HG03280 (cell line): ENCODE data around the gene APBB2.
A peak's percentile ranks its signal among the peaks of the same experiment; 100 is the strongest.

Experiments used
- ATAC-seq: cut with Tn5 transposase; IDR thresholded peaks from one replicate; pipeline ENCODE4 v1.9.1; 2021; ENCODE audit warnings: mild to moderate bottlenecking, moderate library complexity; ENCODE audit not compliant: unreplicated experiment

The APBB2 gene

DNA sequence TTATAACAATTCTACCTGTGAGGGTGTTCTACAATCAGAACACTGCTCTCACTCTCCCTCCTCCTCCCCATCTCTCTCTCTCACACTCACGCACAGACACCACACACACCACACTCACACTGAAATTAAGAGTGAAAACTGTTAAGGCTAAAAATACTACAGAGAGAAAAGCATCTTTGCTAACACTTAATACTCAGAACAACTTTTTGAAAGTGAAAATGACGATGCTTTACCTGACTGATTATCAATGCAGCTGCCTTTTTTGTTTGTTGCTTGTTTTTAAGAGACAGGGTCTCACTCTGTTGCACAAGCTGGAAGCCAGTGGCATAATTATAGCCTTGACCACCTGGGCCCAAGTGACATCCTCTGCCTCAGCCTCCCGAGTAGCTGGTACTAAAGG lies 222.4 kb downstream of the APBB2 start:
- peak; percentile 62 for ATAC-seq

DNA sequence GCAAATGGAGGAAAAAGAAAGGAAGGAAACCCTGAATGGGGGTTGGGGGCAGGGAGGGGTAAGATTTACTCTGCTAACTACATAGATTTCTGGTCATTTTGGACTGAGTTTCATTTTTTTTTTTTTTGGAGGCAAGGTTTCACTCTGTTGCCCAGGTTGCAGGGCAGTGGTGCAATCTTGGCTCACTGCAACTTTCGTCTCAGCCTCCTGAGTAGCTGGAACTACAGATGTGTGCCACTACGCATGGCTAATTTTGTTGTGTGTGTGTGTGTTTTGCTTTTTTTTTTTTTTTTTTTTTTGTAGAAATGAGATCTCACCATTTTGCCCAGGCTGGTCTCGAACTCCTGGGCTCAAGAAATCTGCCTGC lies 223.5 kb downstream of the APBB2 start:
- ATAC-seq: no peak

DNA sequence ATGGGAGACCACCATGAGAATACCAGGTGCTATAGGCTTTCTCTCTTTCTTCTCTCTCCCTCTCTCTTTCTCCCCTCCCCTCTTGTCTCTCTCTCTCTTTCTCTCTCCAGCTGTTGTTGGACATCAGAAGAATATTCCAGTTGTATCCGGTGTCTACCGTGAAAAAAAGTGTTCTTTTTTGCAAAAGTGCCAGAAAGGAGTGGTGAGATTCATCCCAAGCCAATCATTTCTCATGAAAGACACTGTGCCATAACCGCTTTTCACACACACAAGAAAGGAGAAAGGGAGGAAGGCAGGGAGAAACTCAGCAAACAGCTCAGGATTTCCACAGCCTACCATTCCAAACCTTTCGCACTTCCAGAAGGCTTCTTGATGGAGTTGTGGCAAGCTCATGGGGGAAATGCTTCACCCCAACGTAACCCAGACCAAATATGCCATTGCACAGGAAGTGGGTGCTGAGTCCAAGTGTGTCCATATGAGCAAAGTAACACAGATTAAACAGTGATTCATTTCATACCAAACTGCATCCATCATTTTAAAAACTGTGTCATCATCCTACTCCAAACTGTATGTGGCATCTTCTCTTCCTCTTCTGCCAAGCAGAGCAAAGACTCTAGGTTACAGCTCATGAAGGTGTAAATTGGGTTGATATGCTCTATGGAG lies 224.0 kb downstream of the APBB2 start:
- ATAC-seq: no peak

DNA sequence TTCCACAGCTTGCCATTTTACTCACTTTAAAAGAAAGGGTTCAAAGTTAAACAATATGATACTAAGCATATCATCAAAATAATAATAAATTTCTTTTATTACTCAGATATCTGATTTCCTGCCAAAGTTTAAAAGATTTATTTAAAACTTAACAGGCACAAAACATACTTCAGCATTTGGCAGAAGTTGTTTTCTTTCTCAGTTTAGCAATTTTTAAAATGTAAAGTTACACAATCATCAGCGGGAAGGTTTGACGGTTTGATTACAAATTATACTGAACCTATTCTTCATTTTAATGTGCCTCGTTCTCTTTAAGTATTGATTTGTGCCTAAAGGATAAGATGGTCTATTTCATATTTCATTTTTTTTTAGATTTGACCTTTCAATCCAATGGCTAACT lies 227.2 kb downstream of the APBB2 start:
- no peak for ATAC-seq

DNA sequence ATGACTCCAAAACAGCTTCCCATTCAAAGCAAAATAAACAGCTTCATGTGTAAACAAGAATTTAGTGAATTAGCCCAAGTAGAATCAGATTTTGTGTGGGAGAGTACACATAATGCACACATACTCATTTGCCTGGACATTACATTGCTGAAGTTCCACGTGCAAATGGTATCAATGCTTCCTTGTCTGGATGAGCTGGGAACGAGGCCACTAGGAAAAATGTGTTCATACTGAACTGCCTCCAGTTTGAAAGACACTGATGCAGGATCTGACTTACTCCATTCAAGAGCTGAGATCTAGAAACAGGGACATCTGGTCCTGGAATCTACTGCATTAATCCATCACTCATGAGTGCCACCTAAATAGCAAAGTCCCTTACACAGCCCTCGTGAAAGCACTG lies 228.0 kb downstream of the APBB2 start:
- no peak for ATAC-seq

DNA sequence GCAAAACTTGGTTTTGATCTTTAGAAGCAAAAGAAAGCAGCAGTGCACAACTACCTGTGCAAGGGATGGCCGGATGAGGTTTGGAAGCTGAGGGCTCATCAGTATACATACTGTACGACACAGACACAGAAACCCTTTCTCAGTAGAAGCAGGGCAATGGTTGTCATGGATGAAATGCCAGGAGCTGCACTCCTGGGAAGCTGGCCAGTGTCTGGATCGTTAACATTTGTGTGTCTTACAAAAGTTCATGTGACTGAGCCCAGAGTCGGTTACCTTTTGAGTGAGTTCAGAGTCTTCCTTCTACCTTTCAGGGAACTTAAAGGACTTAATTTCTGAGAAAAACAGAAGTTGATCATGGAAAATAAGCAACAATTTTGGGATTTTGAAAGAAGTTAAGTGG lies 230.3 kb downstream of the APBB2 start:
- no peak for ATAC-seq

DNA sequence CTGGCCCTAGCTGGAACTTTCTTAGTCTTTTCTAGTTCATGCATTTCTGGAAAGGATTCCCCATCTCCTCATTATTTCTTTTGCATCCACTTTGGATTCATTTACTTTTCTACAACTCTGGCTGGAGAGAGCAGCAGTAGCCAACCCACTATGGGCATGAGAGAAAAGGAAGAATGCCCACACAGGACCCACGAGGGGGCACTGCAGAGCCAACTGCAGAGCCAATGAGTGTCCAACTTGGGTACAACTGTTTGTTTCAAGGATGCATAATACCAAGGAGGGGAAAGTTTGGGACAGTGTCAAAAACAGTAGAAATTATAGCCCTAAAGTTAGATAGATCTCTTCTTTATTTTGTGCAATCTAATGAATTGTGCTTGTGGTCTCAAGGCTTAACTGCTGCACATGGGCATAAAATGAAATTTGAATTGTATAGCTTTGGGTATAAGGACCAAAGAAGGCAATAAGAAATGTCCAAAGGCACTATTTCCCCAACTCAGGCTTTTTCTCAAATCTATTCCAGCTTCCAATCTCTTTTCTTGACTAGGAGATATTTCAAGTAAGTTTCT lies 233.9 kb downstream of the APBB2 start:
- ATAC-seq: no peak

DNA sequence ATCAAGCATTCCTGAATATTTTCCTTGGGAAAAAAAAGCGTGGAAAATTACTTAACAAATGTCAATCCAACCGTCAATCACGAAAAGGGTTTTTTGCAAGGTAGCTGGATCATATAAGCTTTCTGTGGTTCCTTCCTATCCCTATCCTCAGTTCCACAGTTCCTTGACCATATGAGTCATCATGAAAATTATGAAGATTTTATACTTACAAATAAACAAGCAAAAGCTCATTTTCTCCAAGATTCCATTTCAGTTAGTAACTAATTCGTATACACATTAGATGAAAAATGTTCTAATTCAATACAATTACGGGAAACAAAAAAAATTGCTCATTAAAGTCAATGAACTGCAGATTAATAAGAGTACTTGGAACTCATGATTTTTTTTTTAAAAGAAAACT lies 235.8 kb downstream of the APBB2 start:
- ATAC-seq: no peak

DNA sequence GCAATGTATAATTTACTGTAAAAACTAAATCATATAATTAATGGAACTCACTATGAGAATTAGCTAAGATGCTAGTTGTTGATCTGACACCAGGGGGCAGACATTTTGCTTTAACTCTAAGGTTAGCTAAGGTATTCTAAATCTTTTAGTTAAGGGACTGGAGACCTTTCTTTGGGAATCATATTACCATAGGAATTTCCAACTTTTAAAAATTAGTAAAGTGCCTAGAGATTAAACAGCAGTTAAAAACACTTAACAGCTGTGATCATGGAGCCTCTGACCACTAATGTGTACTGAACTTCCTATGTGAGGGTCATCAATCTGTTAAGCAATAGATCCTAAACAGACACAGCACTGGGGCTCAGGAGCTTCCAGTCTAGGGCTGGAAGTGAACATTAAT lies 238.0 kb downstream of the APBB2 start:
- no peak for ATAC-seq

DNA sequence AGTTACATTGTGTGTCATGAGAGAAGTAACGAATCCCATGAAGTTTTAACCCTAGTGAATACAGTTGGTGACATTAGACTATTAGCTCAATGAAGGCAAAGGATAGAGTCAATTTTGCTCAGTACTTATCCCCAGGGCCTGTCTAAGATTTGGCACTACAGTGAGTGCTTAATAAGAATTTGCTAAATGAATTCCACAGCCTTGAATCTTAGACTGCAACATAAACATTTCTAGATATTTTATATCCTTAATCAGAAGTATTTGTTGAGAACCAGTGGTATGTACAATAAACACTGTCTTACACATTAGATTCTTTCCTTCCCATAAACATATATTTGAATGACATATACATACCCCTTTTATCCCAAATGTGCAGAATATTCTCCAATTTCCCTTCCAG lies 241.6 kb downstream of the APBB2 start:
- ATAC-seq: no peak

DNA sequence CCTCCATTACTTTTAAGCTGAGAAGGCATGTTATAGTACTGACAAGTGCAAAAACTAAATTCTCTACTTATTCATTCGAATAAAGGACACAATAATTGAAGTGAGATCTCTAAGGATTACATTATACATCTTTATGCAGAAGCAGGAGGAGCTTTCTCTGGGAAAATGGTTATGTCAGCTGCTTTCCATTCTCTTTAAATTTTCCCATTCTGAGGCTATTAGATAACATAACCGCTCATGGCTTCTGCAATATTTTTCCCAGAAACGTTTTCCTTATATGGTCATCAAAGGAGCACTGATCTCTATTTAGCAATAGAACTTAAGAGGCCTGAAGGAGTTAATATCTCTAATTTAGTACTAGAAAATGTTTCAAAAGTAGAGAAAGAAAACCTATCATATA lies 243.0 kb downstream of the APBB2 start:
- ATAC-seq: no peak

DNA sequence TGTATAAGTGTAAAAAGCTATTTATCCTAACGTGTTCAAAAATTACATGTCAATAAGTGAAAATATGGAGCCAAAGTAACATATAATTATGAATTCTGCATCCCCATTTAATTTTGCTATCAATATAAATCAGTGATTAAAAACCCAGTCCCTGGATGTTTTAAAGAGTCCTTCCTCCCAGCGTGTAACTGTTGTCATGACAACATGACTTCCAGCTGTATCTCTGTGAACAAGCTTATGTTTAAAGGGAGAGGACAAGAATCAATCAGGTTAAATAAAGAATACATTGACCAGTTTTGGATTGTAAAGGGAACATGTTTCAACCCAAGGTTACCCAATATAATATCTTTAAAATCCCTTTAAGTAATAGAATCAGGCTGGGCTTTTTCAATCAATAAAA lies 244.8 kb downstream of the APBB2 start:
- no peak for ATAC-seq

DNA sequence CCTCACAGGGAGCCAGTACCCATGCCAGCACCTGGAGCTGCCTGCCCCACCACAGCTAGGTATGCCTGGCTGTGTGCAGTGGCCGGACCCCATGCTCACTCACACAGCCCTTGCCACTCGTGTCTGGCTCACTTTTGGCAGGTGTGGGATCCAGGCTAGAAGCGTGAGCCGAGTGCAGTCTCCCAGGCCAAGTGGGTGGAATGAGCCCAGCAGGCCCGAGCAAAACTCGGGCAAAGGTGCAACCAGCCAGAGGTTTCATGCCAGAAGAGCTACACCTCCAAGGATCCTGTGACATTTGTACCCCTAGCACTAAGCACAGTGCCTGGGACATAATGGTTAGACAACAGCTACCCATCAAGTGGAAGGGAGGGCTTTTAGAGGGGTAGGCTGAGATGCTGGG lies 246.8 kb downstream of the APBB2 start:
- ATAC-seq: no peak

DNA sequence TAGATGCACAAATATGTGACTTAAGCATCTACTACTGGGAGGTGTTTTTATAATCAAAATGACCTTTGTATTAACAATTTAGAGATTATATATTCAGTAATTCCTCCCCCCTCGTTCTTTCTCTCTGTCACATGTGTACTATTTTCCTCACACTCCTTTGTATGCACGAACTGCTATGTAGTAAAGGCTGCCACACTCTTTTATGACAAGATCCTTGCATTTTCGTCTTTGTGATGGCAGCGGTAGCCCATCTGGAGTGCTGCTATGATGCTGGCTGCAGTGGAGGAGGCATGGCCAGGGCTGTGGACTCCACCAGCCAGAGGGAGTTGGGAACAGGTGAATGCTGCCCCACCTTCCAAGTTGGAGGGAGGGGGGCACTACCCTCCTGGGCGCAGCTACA lies 248.3 kb downstream of the APBB2 start:
- ATAC-seq: no peak

DNA sequence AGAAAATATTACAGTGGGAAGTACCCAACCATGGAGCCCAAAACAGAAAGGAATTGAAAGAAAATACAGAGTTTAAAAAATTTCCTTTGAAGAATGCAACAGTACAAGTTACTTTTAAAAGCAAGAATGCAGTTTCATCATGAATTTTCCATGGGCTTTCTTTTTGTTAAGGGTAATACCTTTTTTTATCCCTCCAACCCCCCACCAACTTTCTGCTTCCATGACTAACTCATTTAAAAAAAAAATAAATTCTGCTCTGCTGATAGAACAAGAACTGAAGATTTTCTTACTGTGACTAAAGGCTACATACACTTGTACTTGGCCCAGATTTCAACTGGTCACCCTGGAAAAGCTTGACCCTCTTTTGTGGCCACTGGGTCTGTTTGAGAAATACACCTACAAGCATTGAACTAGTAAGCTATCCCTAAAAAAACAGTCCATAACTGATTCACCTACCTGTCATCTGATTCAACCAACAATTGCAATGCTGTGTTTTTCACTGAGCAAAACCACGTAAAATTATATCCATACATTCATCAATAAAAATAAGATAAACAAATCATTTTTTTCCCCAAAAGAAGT lies 250.4 kb downstream of the APBB2 start:
- ATAC-seq: no peak

DNA sequence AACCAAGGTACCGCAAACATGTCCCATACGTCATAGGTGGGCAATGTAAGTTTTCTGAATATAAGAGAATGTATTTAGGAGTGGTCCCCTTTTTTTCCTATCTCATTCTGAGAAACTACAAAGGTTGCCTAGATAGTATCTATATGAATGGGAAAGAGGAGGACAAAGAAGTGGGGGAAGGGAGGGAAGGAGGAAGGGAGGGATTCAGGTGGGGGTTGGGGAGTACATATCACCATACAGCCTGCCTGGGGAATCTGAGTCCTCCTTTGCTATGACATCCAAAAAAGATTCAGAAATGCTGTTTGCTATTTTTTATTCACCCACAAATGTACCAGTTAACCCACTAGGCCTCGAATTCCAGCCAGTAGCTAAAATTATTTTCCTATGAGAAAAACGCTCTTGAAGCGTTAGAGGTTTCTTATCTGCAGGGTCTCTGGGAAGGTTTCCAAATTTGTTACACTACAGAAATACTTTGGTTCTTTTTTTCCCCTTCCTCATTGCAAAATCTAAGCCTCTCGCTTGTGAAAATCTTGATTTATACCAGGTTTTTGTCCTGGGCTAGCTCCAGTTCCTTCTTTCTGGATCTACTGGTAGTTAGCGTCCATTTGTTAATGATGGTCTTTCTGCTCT lies 251.7 kb downstream of the APBB2 start:
- no peak for ATAC-seq

DNA sequence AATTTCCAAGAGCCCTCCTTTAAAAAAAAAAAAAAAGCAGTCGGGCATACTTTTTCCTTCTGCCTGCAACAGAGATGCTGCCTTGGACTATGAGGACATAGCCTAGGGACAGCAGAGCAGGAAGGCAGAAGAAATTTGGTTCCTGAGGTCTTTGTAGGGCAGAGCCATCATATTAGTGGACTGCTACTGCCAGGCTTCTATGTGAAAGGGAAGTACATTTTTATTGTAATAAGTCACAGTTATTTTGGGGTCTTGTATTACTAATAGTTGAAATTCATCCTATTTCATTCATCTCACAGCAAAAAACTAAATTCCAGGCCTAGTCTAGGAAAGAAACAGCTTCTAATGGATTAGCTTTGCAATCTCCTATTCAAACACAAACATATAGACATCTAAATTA lies 253.4 kb downstream of the APBB2 start:
- no peak for ATAC-seq

DNA sequence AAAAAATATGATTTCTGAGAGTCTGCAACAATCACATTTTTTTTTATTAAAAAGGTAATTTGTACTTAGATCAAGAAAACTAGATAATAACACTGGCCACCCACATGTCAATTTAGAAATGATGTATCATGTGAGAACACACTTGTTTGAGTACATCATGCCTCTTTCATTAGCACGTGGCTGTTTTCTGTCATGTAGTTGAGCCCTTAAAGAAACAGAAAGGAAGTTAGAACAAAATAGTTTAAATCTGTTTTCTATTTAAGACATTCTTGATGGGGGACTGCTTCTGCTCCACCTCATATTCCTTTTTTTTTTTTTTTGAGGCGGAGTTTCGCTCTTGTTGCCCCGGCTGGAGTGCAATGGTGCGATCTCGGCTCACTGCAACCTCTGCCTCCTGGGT lies 257.1 kb downstream of the APBB2 start:
- no peak for ATAC-seq

DNA sequence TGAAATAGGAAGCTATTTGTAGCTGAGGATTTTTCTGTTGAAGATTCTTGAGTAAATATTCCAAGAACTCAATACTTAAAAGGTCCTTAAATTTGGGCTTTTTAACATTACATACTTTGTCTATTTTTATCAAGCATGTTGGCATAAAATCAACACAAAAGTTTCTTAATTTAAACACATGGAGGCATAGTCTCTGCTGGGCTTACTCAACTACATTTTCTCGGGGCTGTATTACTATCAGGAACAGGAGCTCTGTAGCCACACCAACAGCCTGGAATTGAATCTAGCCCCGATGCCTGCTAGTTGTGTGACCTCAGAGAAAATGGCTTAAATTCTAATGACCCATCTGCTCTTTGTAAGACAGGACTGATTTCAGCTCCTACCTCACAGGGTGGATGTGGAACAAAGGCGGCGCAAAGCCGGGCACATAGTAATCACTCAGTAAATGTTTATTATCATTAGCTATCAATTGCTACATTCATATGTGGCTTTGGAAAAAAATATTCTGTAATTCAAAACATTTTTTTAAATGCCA lies 257.6 kb downstream of the APBB2 start:
- no peak for ATAC-seq

DNA sequence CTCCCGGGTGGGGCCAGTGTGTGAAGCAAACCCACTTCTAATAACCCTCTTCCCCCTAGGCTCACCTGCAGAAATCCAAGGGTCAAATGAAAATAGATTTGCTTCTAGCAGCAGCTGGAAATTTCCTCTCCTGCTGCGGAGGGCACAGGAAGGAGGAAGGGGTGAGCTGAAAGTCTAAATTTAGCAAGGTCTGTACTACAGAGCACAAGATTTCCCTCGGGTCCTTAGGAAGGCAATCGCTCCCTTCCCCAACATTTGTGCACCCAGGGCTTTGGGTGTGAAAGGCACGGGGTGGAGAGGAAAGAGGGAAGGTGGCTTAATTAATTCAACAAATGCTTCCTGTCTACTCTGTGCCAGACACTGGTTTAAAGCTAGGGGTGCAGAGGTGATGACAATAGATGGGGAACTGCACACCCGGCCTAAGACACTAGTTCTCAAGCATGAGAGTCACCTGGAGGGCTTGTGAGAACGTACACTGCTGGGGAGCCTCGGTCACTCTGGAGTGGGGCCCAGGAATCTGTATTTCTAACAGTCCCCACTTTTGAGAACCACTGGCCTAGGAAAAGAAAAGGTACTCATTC lies 260.2 kb downstream of the APBB2 start:
- ATAC-seq: no peak

DNA sequence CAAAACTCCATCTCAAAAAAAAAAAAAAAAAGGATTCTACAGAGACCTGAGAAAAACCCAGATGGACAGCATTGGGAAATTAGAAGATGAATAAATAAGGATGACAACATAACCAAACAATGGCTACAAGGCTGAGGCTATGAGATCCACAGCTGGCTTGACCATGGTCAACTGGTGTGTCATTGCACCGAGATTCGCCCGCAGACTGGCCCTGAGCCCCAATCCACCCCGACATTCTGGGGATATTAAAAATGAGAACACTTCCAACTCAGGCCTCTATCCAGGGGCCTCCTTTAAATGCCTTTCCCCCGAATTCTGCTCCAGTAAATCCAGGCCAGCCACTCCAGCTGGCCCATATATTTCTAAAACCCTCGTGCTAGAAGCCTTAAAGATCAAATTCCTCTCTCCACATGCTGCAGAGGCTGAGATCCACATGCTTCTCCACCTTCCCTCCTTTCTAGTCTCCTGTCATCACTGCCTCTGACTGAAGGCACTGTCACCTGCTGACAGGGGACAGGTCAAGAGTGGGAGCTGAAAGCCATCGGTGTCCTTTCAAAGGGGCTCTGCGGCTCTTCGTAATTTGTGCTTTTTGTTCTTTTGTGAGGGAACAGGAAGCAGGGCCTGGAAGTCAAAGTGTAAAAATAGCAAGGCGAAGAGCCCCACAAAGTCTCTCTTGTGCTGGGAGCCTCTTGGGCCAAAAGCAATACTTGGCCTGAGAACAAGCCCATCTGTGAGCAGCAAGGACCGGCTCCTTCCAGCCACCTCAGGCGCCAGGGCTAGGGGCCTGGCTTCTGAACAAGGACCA lies 260.9 kb downstream of the APBB2 start:
- no peak for ATAC-seq
